SU-DHL-6 (cell line): Measurements from ENCODE around the gene KLF16.

Experiments
- H2AFZ ChIP-seq: fragments of 200-600 bp; sonication (generic); 2 replicates; pipeline ENCODE4 v1.6.1; 2014; ENCODE audit warnings: low read depth, mild to moderate bottlenecking, moderate library complexity, mixed read lengths, antibody characterized with exemption, low read length; ENCODE audit not compliant: severe bottlenecking
- H3F3A ChIP-seq: fragments of 200-600 bp; shearing (Covaris generic); 2 replicates; pipeline ENCODE4 v1.6.0; 2016; ENCODE audit warnings: antibody characterized with exemption, mild to moderate bottlenecking; ENCODE audit not compliant: insufficient read depth
- H3K27ac ChIP-seq: fragments of 200-600 bp; sonication (generic); 2 replicates; pipeline ENCODE4 v1.5.1; 2016; ENCODE audit warnings: low read depth, mild to moderate bottlenecking, low read length, moderate library complexity, mixed read lengths
- H3K27me3 ChIP-seq: fragments of 200-600 bp; sonication (generic), shearing (Covaris generic); 2 replicates; pipeline ENCODE4 v1.6.0; 2014; ENCODE audit warnings: mild to moderate bottlenecking, low read length
- H3K36me3 ChIP-seq: fragments of 200-600 bp; sonication (generic); 2 replicates; pipeline ENCODE4 v1.6.1; 2014; ENCODE audit warnings: mild to moderate bottlenecking, low read length, mixed read lengths
- H3K4me2 ChIP-seq: fragments of 300-600, 200-600 bp; shearing (Covaris generic), sonication (generic); 2 replicates; pipeline ENCODE4 v1.6.0; 2014; ENCODE audit warnings: low read length, low read depth, mild to moderate bottlenecking; ENCODE audit not compliant: poor library complexity, severe bottlenecking
- H3K4me3 ChIP-seq: fragments of 200-600 bp; sonication (generic); 2 replicates; pipeline ENCODE4 v1.5.1; 2014; ENCODE audit warnings: antibody characterized with exemption, low read length, mild to moderate bottlenecking, mixed read lengths; ENCODE audit not compliant: insufficient read depth, poor library complexity, severe bottlenecking
- H3K79me2 ChIP-seq: fragments of 200-600 bp; sonication (generic); 2 replicates; pipeline ENCODE4 v1.6.1; 2014; ENCODE audit warnings: mild to moderate bottlenecking, low read length, moderate library complexity; ENCODE audit not compliant: insufficient read depth
- H3K9ac ChIP-seq: fragments of 200-600 bp; sonication (generic); 2 replicates; pipeline ENCODE4 v1.7.0; 2014; ENCODE audit warnings: mild to moderate bottlenecking, low read length
- H3K9me2 ChIP-seq: fragments of 200-600 bp; sonication (generic); replicated peaks from 2 replicates; pipeline ENCODE4 v1.6.1; 2014; ENCODE audit warnings: low read length; ENCODE audit not compliant: insufficient read depth
- H3K9me3 ChIP-seq: fragments of 200-600 bp; sonication (generic); 2 replicates; pipeline ENCODE4 v1.6.1; 2014; ENCODE audit warnings: low read length, mixed read lengths; ENCODE audit not compliant: insufficient read depth
- H4K20me1 ChIP-seq: fragments of 200-600 bp; sonication (generic); 2 replicates; pipeline ENCODE4 v1.6.1; 2014; ENCODE audit warnings: low read depth, mild to moderate bottlenecking, antibody characterized with exemption, low read length, moderate library complexity, mixed read lengths
- CTCF ChIP-seq: fragments of 200-600 bp; sonication (generic); IDR thresholded peaks from one replicate; pipeline ENCODE4 v1.5.1; 2017; ENCODE audit warnings: antibody characterized with exemption, mild to moderate bottlenecking, low read length, moderate library complexity; ENCODE audit not compliant: insufficient read depth, poor library complexity, severe bottlenecking
- EZH2phosphoT487 ChIP-seq: fragments of 200-600 bp; sonication (generic), shearing (Covaris generic); conservative IDR thresholded peaks from 2 replicates; pipeline ENCODE4 v1.6.1; 2018; ENCODE audit warnings: mild to moderate bottlenecking, antibody characterized with exemption, low read length, moderate library complexity, mixed read lengths

The KLF16 gene

GRCh38 chr19:1884719-1885334, 21.4 kb upstream of the KLF16 start:
- no peak overlapping the region for H2AFZ ChIP-seq
- no peak for TF ChIP-seq EZH2phosphoT487
- no peak for TF ChIP-seq CTCF
- H3K36me3 ChIP-seq = no peaks in the 10 kb centered on the region
- peaks cover 19% of the 10 kb centered on the region for H3K79me2 ChIP-seq
- H3K27ac ChIP-seq = no peak overlapping the region
- peak overlapping the region; percentile 95 for H3K4me2 ChIP-seq
- no peaks in the 10 kb centered on the region for H3K9me2 ChIP-seq
- peak overlapping the region; percentile 87 for H3K4me3 ChIP-seq
- H4K20me1 ChIP-seq = peaks cover 7% of the 10 kb centered on the region; the same call in 1 of the 2 replicates
- peak overlapping the region; percentile 86 for H3K9ac ChIP-seq
- H3K27me3 ChIP-seq = no peaks in the 10 kb centered on the region
- H3F3A ChIP-seq = peaks cover 6% of the 10 kb centered on the region; the same call in 1 of the 2 replicates
- H3K9me3 ChIP-seq = no peaks in the 10 kb centered on the region

- Histone ChIP-seq H3K9me3 (no peaks in the 10 kb centered on the region), H3K4me3 (peak overlapping the region; percentile 87), H4K20me1 (peaks cover 7% of the 10 kb centered on the region; the same call in 1 of the 2 replicates), H3K4me2 (peak overlapping the region; percentile 95), H3K27me3 (no peaks in the 10 kb centered on the region), H3K79me2 (peaks cover 19% of the 10 kb centered on the region), H2AFZ (no peak overlapping the region), H3K9me2 (no peaks in the 10 kb centered on the region), H3K9ac (peak overlapping the region; percentile 86), H3F3A (peaks cover 6% of the 10 kb centered on the region; the same call in 1 of the 2 replicates), H3K27ac (no peak overlapping the region), H3K36me3 (no peaks in the 10 kb centered on the region)
- TF ChIP-seq CTCF (no peak), EZH2phosphoT487 (no peak)
Observed at GRCh38 chr19:1884291-1884718, 20.9 kb upstream of the KLF16 start.

GRCh38 chr19:1883784-1884183, 20.4 kb upstream of the KLF16 start:
- no peaks in the 10 kb centered on the region for H3K36me3 ChIP-seq
- peak overlapping the region; percentile 86 for H3K9ac ChIP-seq
- peak overlapping the region; percentile 87 for H3K4me3 ChIP-seq
- H3F3A ChIP-seq = peaks cover 6% of the 10 kb centered on the region; the same call in 1 of the 2 replicates
- H2AFZ ChIP-seq = no peak overlapping the region
- TF ChIP-seq EZH2phosphoT487 (no peak), CTCF (no peak)
- H3K27me3 ChIP-seq = no peaks in the 10 kb centered on the region
- no peak overlapping the region for H3K27ac ChIP-seq
- H3K9me2 ChIP-seq = no peaks in the 10 kb centered on the region
- no peaks in the 10 kb centered on the region for H3K9me3 ChIP-seq
- H3K4me2 ChIP-seq = peak overlapping the region; percentile 95
- H3K79me2 ChIP-seq = peaks cover 19% of the 10 kb centered on the region
- H4K20me1 ChIP-seq = peaks cover 7% of the 10 kb centered on the region; the same call in 1 of the 2 replicates
